Activated CD8-positive, alpha-beta T cell treated with anti-CD3 and anti-CD28 coated beads, Interleukin-2, amount 10 ng/mL, durations not matched to agents 7 days and 5 days (primary cell): ENCODE data around the gene PHLDA1. TPM values are rescaled to one million over a fixed set of nuclear protein-coding genes. Genes with fewer than 3 reads are reported as not detected.

Source experiments
- ATAC-seq: fragments of 150-1000 bp; cut with Tn5 transposase; one replicate; pipeline ENCODE4 v1.10.0; 2021; ENCODE audit warnings: moderate library complexity
- CTCF ChIA-PET: fragments of 350-600 bp; sonication (Branson Sonifier 250); formaldehyde crosslinking; loops from one replicate; lab custom pipeline; 2021; ENCODE audit warnings: antibody characterized with exemption; lab: Charles Lee
- POLR2A ChIA-PET: fragments of 350-600 bp; sonication (Branson Sonifier 250); formaldehyde crosslinking; loops from one replicate; lab custom pipeline; 2021; ENCODE audit warnings: antibody characterized with exemption; lab: Charles Lee
- DNase-seq: peaks from one replicate; pipeline ENCODE4 v3.0.0-alpha.2; 2020
- H3K27ac Mint-ChIP-seq: one replicate; pipeline ENCODE4 v1.8.0; 2021; ENCODE audit warnings: mild to moderate bottlenecking, mixed read lengths
- H3K27me3 Mint-ChIP-seq: one replicate; pipeline ENCODE4 v1.8.0; 2021; ENCODE audit warnings: low read depth, mixed read lengths
- H3K36me3 Mint-ChIP-seq: one replicate; pipeline ENCODE4 v1.8.0; 2021; ENCODE audit warnings: low read depth, mixed read lengths
- H3K4me1 Mint-ChIP-seq: one replicate; pipeline ENCODE4 v1.8.0; 2021; ENCODE audit warnings: low read depth, mixed read lengths
- H3K4me3 Mint-ChIP-seq: one replicate; pipeline ENCODE4 v1.8.0; 2021; ENCODE audit warnings: mild to moderate bottlenecking, mixed read lengths
- H3K9me3 Mint-ChIP-seq: one replicate; pipeline ENCODE4 v1.8.0; 2022; ENCODE audit warnings: mixed read lengths; ENCODE audit not compliant: insufficient read depth
- total RNA-seq, 2 experiments: library from RNA; stranded (reverse); gene quantifications; one replicate each; pipeline ENCODE4 v1.2.3, GENCODE V29; 2021

The PHLDA1 gene
- total RNA-seq, 2 experiments from 2014 or later, result 5.6 to 6.1 TPM

DNA sequence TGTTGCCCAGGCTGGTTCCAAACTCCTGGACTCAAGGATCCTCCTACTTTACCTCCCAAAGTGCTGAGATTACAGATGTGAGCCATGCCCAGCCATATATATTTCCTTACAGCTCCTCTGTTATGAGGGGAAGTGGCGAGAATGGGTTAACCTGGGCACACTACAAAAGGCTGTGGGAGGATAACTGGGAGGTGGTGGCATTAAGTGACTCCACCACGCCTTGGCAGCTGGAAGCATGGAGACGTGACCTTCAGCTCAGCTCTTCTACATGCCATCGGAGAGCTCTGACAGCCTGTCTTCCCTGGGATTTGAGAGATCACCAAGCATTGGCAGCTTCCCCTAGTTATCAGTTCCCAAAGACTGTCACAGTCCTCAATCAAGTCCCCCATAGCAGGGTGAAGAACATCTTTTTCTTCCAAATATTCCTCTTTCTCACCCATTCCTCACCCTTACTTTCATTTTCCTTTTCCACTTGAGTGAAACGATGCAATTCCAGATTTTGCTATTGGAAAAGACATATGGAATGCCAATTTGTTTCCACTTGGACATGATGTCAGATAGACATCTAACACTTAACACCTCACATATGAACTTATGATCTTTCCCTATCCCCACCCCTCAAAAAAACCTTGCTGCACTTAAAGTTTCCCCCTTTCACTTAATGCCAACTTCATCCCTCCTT, 48.5 kb downstream of the PHLDA1 start:
- DNase-seq (no peak), ATAC-seq (no peak)
- ChIA-PET POLR2A (interaction anchor here (1.4 kb wide), 1 partner anchor 49 kb away, joined by 4 read pairs; the partner anchor contains the start of gene PHLDA1), CTCF (interaction anchor here (1.2 kb wide), 1 partner anchor 48 kb away, joined by 3 read pairs; no protein-coding TSS in a partner anchor)
- peaks cover 5% of the 10 kb centered on the region for H3K36me3 Mint-ChIP-seq
- H3K27ac Mint-ChIP-seq, result no peak overlapping the region
- peaks cover 2% of the 10 kb centered on the region for H3K9me3 Mint-ChIP-seq
- H3K4me3 Mint-ChIP-seq, result no peak overlapping the region
- H3K27me3 Mint-ChIP-seq, result no peaks in the 10 kb centered on the region
- peaks cover 55% of the 10 kb centered on the region for H3K4me1 Mint-ChIP-seq

DNA sequence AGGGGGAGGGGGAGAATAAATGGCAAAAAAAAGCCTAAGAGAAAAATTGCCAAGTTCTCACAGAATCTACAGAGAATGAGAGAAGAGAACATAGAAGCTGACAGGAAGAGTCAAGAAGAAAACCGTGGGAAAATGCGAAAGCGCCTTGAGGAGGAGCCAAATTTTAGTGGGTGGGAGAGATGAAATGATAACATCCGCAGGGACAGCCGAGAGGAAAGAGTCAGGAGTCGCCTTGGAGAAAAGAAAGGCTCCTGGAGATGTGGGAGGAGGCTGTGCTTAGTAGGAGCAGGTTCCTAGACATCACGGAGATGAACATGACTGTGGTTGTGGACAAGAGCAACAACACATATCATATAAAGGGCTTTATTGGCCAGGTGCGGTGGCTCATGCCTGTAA, 49.4 kb downstream of the PHLDA1 start:
- H3K36me3 Mint-ChIP-seq, result no peaks in the 10 kb centered on the region
- POLR2A ChIA-PET, result interaction anchor here (1.6 to 4.8 kb wide), 2 partner anchors 18 to 39 kb away, joined by 4 to 46 read pairs; no protein-coding TSS in a partner anchor
- H3K4me1 Mint-ChIP-seq, result peaks cover 65% of the 10 kb centered on the region
- no peak overlapping the region for H3K4me3 Mint-ChIP-seq
- H3K27me3 Mint-ChIP-seq, result no peaks in the 10 kb centered on the region
- DNase-seq, result no peak
- H3K9me3 Mint-ChIP-seq, result no peaks in the 10 kb centered on the region
- CTCF ChIA-PET, result interaction anchor here (1.3 to 1.5 kb wide), 2 partner anchors 9 to 49 kb away, joined by 3 to 4 read pairs; partner anchors contain the start of gene PHLDA1
- H3K27ac Mint-ChIP-seq, result no peak overlapping the region
- no peak for ATAC-seq

DNA sequence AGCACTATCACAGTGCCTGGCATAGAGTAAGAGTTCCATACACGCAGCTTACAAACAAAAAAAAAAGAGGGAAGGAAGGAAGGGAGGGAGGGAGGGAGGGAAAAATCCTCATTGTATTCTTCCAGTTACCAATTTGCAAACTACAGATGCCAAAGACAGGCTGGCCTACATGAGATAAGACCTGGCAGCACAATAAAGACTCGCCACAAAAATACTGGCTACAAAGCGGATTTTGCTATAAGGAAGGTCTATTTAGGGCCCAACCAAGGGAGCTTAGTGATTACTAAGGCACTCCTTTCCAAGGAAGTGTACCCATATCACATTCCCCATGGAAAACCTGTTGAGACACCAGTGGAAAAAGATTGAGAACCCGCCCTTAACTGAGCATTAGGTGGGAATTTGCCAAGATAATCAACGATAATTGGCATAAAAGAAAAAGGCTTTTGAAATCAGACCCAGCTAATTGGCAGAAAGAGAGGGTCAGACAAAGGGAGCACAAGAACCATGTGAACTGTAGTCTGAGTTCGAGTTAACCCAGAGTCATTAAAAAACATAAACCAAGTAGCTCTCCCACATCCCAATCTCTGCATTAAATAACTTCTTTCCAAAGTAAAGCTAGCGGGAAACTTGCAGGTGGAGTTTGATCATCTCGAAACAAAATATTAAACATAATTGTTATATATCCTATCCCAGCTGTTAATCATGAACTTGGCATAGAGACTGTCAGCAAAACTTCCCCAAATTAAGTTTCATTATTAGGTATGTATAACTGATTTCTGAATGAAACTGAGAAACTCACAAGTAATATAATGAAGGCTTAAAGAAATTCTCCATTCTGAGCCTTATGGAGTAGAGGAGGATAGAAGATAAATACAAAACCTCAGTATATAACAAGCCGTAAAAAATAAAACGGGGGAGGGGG, 50.1 kb downstream of the PHLDA1 start:
- CTCF ChIA-PET, result interaction anchor here (0.8 to 2.8 kb wide), 5 partner anchors 10 to 455 kb away, joined by 3 to 15 read pairs (median 4); partner anchors contain the start of gene PHLDA1
- Mint-ChIP-seq H3K27ac (no peak overlapping the region), H3K4me1 (peaks cover 67% of the 10 kb centered on the region), H3K4me3 (no peak overlapping the region), H3K36me3 (no peaks in the 10 kb centered on the region), H3K27me3 (no peaks in the 10 kb centered on the region), H3K9me3 (no peaks in the 10 kb centered on the region)
- ATAC-seq (no peak), DNase-seq (no peak)
- POLR2A ChIA-PET, result interaction anchor here (1.6 to 4.8 kb wide), 3 partner anchors 18 to 49 kb away, joined by 4 to 69 read pairs (median 46); partner anchors contain the start of gene PHLDA1

DNA sequence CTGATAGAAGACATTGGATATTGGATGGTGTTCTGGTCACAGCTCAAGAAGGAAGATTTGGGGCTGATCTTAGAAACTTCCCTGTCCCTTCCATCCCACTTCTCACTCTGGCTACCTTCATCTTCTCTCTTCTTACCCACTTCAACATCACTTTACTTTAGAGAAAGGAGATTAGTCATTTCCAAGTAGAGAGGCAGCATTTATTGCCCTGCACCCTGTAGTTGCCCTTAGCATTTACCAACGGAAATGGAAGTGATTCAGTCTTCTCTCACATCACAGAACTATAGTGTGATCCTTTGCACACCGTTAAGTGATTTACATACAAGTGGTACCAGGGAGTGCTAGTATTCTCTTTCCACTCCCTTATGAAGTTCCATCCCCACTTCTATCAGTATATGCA, 52.4 kb downstream of the PHLDA1 start:
- peak overlapping the region; percentile 90 for H3K27ac Mint-ChIP-seq
- H3K36me3 Mint-ChIP-seq, result no peaks in the 10 kb centered on the region
- H3K27me3 Mint-ChIP-seq, result no peaks in the 10 kb centered on the region
- ATAC-seq (peak; percentile 67), DNase-seq (peak; percentile 52)
- no peaks in the 10 kb centered on the region for H3K9me3 Mint-ChIP-seq
- POLR2A ChIA-PET, result interaction anchor here (0.6 to 4.8 kb wide), 11 partner anchors 20 to 56 kb away, joined by 4 to 69 read pairs (median 9); partner anchors contain the start of gene PHLDA1
- CTCF ChIA-PET, result interaction anchor here (0.7 to 2.8 kb wide), 11 partner anchors 12 to 453 kb away, joined by 3 to 15 read pairs (median 7); partner anchors contain the start of gene PHLDA1
- H3K4me3 Mint-ChIP-seq, result no peak overlapping the region
- H3K4me1 Mint-ChIP-seq, result peaks cover 60% of the 10 kb centered on the region

DNA sequence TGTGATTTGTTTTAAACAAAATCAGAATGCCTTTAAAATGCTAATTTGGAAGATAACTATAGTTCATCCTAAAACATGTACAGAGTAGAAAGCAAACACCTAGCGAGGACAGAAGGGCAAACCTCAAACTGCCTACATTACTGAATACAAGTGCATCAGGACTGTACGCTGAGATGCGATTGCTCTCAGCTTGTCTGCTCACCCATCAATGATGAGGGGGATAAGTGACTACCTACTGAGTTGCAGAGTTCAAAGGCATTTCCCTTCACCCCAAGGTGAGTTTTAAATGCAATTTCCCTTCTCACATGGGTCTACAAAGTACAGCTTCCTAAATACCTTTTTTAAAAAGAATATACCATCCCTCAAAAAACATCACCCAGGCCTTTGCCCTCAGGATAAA, 52.9 kb downstream of the PHLDA1 start:
- H3K9me3 Mint-ChIP-seq, result no peaks in the 10 kb centered on the region
- ChIA-PET CTCF (interaction anchor here (0.7 to 2.8 kb wide), 9 partner anchors 11 to 452 kb away, joined by 3 to 15 read pairs (median 7); partner anchors contain the start of gene PHLDA1), POLR2A (interaction anchor here (0.6 to 4.8 kb wide), 13 partner anchors 19 to 55 kb away, joined by 3 to 69 read pairs (median 8); partner anchors contain the start of gene PHLDA1)
- H3K4me1 Mint-ChIP-seq, result peaks cover 58% of the 10 kb centered on the region
- DNase-seq (no peak), ATAC-seq (peak; percentile 12)
- H3K27me3 Mint-ChIP-seq, result no peaks in the 10 kb centered on the region
- peak overlapping the region; percentile 29 for H3K4me3 Mint-ChIP-seq
- no peaks in the 10 kb centered on the region for H3K36me3 Mint-ChIP-seq
- H3K27ac Mint-ChIP-seq, result peak overlapping the region; percentile 90

DNA sequence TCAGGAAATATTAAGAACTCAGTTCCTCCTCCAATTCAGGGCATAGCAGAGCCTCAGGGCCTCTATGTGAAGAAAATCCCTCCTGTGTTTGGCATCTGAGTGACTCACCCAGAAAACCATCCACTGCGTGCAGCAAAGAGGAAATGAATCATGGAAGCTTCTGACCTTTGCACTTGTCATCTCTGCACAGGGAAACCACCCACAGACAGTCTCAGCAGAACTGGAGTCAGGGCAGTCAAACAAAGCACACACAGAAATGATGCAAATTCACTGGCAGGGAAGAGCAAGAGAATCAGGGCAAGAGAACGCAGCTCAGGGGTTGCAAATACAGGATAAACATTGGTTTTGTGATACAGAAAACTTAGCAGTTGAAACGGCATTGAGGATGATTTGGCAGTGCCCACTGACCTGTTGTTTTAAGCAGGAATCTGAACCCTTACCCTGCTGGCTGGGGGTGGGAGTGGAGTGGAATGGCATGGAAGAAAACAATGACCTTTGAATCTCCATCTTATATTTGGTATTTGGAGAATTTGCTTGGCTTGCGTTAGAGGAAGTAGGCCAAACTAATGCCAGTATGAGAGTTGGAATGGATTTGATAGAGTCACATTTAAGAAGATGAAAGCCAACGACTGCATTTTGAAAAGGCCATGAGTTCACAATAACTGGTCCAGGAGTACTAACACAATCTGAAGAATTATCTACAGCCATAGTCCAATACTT, 53.5 kb downstream of the PHLDA1 start:
- Mint-ChIP-seq H3K4me1 (peaks cover 52% of the 10 kb centered on the region), H3K36me3 (no peaks in the 10 kb centered on the region), H3K27me3 (no peaks in the 10 kb centered on the region), H3K9me3 (no peaks in the 10 kb centered on the region), H3K27ac (peak overlapping the region; percentile 90), H3K4me3 (peak overlapping the region; percentile 29)
- ChIA-PET POLR2A (interaction anchor here (1.0 to 4.8 kb wide), 13 partner anchors 9 to 55 kb away, joined by 3 to 69 read pairs (median 8); partner anchors contain the start of gene PHLDA1), CTCF (interaction anchor here (0.7 to 2.3 kb wide), 8 partner anchors 11 to 54 kb away, joined by 3 to 13 read pairs (median 7); partner anchors contain the start of gene PHLDA1)
- ATAC-seq (peak; percentile 90), DNase-seq (peak; percentile 89)

GRCh38 chr12:75977590-75977951, 54.0 kb downstream of the PHLDA1 start:
- no peak for DNase-seq
- Mint-ChIP-seq H3K27me3 (no peaks in the 10 kb centered on the region), H3K9me3 (no peaks in the 10 kb centered on the region), H3K4me1 (peaks cover 47% of the 10 kb centered on the region), H3K36me3 (no peaks in the 10 kb centered on the region), H3K27ac (peak overlapping the region; percentile 90), H3K4me3 (peak overlapping the region; percentile 29)
- ChIA-PET POLR2A (interaction anchor here (1.0 to 4.8 kb wide), 10 partner anchors 9 to 53 kb away, joined by 3 to 69 read pairs (median 9); partner anchors contain the start of gene PHLDA1), CTCF (interaction anchor here (0.9 to 2.2 kb wide), 3 partner anchors 10 to 54 kb away, joined by 3 to 9 read pairs (median 6); partner anchors contain the start of gene PHLDA1)
- peak; percentile 32 for ATAC-seq

- Mint-ChIP-seq H3K27ac (no peak overlapping the region), H3K36me3 (peaks cover 4% of the 10 kb centered on the region), H3K27me3 (no peaks in the 10 kb centered on the region), H3K4me3 (no peak overlapping the region), H3K4me1 (peaks cover 43% of the 10 kb centered on the region), H3K9me3 (no peaks in the 10 kb centered on the region)
- ChIA-PET POLR2A (interaction anchor here (4.8 kb wide), 1 partner anchor 54 kb away, joined by 69 read pairs; the partner anchor contains the start of gene PHLDA1), CTCF (interaction anchor here (0.9 to 2.2 kb wide), 2 partner anchors 42 to 55 kb away, joined by 3 to 9 read pairs; partner anchors contain the start of gene PHLDA1)
- DNase-seq (no peak), ATAC-seq (no peak)
Measured at GRCh38 chr12:75976913-75977312, 54.7 kb downstream of the PHLDA1 start.

GRCh38 chr12:75976113-75976512, 55.5 kb downstream of the PHLDA1 start:
- Mint-ChIP-seq H3K36me3 (peaks cover 4% of the 10 kb centered on the region), H3K4me3 (no peak overlapping the region), H3K27ac (peak overlapping the region; percentile 5), H3K27me3 (no peaks in the 10 kb centered on the region), H3K9me3 (peaks cover 4% of the 10 kb centered on the region), H3K4me1 (peaks cover 43% of the 10 kb centered on the region)
- no peak for ATAC-seq
- CTCF ChIA-PET, result no interaction called here
- POLR2A ChIA-PET, result no interaction called here
- no peak for DNase-seq

DNA sequence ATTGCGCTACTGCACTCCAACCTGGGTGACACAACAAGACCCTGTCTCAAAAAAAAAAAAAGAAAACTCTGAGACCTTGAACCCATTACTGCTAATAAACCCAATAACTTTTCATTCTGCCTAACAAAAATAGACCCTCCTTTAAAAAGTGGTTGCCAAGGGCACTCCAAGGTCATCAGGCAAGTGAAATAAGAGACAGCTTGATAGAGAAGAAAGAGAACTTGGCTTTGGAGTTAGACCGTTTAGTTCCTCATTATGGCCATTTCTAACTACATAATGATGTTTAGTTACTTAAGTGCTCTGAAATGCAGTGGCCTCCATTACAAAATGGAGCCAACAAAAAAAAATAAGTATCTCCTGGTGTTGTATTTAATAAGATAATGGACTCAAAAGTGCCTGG, 55.9 kb downstream of the PHLDA1 start:
- H3K27ac Mint-ChIP-seq, result peak overlapping the region; percentile 5
- ATAC-seq (no peak), DNase-seq (no peak)
- ChIA-PET CTCF (no interaction called here), POLR2A (no interaction called here)
- H3K4me1 Mint-ChIP-seq, result peaks cover 40% of the 10 kb centered on the region
- peaks cover 4% of the 10 kb centered on the region for H3K9me3 Mint-ChIP-seq
- peaks cover 4% of the 10 kb centered on the region for H3K36me3 Mint-ChIP-seq
- no peak overlapping the region for H3K4me3 Mint-ChIP-seq
- no peaks in the 10 kb centered on the region for H3K27me3 Mint-ChIP-seq
